ENCODE data around the gene PIGS. TPM values are rescaled to one million over a fixed set of nuclear protein-coding genes. Genes with fewer than 3 reads are reported as not detected.

Gene PIGS
- total RNA-seq, 1 experiment from 2014 or later: 64.2 TPM

- H3K4me2 ChIP-seq: no peak overlapping the region
- H3F3A ChIP-seq (ENCODE audit: insufficient read depth, low read depth): peaks cover 2% of the 10 kb centered on the region; the same call in 1 of the 2 replicates
- peaks cover 5% of the 10 kb centered on the region; the same call in 1 of the 2 replicates for H3K79me2 ChIP-seq (ENCODE audit: low read depth)
- BruUV-seq (replicated peaks): no TSS peak
- H2AFZ ChIP-seq: no peak overlapping the region
- ChIA-PET POLR2A (ENCODE audit: unreplicated experiment) (no interaction called here), CTCF (interaction anchor here (0.7 kb wide), 1 partner anchor 12 kb away, joined by 5 read pairs; no protein-coding TSS in a partner anchor)
- peaks cover 7% of the 10 kb centered on the region; the same call in 1 of the 2 replicates for H3K4me1 ChIP-seq (replicated peaks; ENCODE audit: insufficient read depth)
- no peaks in the 10 kb centered on the region for H3K9me3 ChIP-seq (ENCODE audit: insufficient read depth, low read depth)
- H3K27me3 ChIP-seq (ENCODE audit: insufficient read depth, low read depth): no peaks in the 10 kb centered on the region
- H3K4me3 ChIP-seq: no peak overlapping the region
- no peak overlapping the region for H3K27ac ChIP-seq
- peak; percentile 53 to 73 for DNase-seq
- peaks cover 8% of the 10 kb centered on the region for H4K20me1 ChIP-seq (ENCODE audit: insufficient read depth)
- no peaks in the 10 kb centered on the region for H3K36me3 ChIP-seq (ENCODE audit: low read depth)
- no peak for TF ChIP-seq EZH2 (IDR thresholded peaks at IDR 0.05; ENCODE audit: low read depth)
- peak; percentile 93 for TF ChIP-seq CTCF (conservative IDR thresholded peaks at IDR 0.05)
- intact Hi-C loops (cut with micrococcal nuclease; ENCODE audit: unreplicated experiment): loop anchor here (2.0 kb wide), 1 partner anchor 65 kb away; no protein-coding TSS in a partner anchor
- H3K9me2 ChIP-seq (ENCODE audit: insufficient read depth): no peaks in the 10 kb centered on the region
Observed at GRCh38 chr17:28547623-28548416, 23.5 kb downstream of the PIGS start.

- peaks cover 8% of the 10 kb centered on the region for H4K20me1 ChIP-seq (ENCODE audit: insufficient read depth)
- ChIA-PET CTCF (interaction anchor here (0.7 kb wide), 1 partner anchor 13 kb away, joined by 5 read pairs; no protein-coding TSS in a partner anchor), POLR2A (ENCODE audit: unreplicated experiment) (no interaction called here)
- H3K9me3 ChIP-seq (ENCODE audit: insufficient read depth, low read depth): no peaks in the 10 kb centered on the region
- no peaks in the 10 kb centered on the region for H3K27me3 ChIP-seq (ENCODE audit: insufficient read depth, low read depth)
- H3K4me3 ChIP-seq: no peak overlapping the region
- H3K36me3 ChIP-seq (ENCODE audit: low read depth): no peaks in the 10 kb centered on the region
- 0 out of 2 replicates have a peak, but pooled peaks cover 7% of the 10 kb centered on the region for H3K4me1 ChIP-seq (replicated peaks; ENCODE audit: insufficient read depth)
- no TSS peak for BruUV-seq (replicated peaks)
- H3K4me2 ChIP-seq: no peak overlapping the region
- no peaks in the 10 kb centered on the region for H3K9me2 ChIP-seq (ENCODE audit: insufficient read depth)
- no peak for TF ChIP-seq EZH2 (IDR thresholded peaks at IDR 0.05; ENCODE audit: low read depth)
- TF ChIP-seq CTCF (conservative IDR thresholded peaks at IDR 0.05): no peak
- intact Hi-C loops (cut with micrococcal nuclease; ENCODE audit: unreplicated experiment): no loop called here
- DNase-seq: no peak
- peaks cover 5% of the 10 kb centered on the region; the same call in 1 of the 2 replicates for H3K79me2 ChIP-seq (ENCODE audit: low read depth)
- H2AFZ ChIP-seq: no peak overlapping the region
- no peak overlapping the region for H3K27ac ChIP-seq
- no peaks in the 10 kb centered on the region for H3F3A ChIP-seq (ENCODE audit: insufficient read depth, low read depth)
Observed at GRCh38 chr17:28547096-28547622, 24.2 kb downstream of the PIGS start.

- CTCF ChIA-PET: no interaction called here
- Histone ChIP-seq H3F3A (ENCODE audit: insufficient read depth, low read depth) (peaks cover 5% of the 10 kb centered on the region; the same call in 1 of the 2 replicates), H3K36me3 (ENCODE audit: low read depth) (no peaks in the 10 kb centered on the region), H3K27ac (no peak overlapping the region), H3K4me3 (no peak overlapping the region), H3K9me2 (ENCODE audit: insufficient read depth) (no peaks in the 10 kb centered on the region), H3K79me2 (ENCODE audit: low read depth) (no peaks in the 10 kb centered on the region), H2AFZ (no peak overlapping the region), H3K4me1 (replicated peaks; ENCODE audit: insufficient read depth) (no peaks in the 10 kb centered on the region), H3K27me3 (ENCODE audit: insufficient read depth, low read depth) (no peaks in the 10 kb centered on the region), H3K9me3 (ENCODE audit: insufficient read depth, low read depth) (no peaks in the 10 kb centered on the region), H3K4me2 (no peak overlapping the region), H4K20me1 (ENCODE audit: insufficient read depth) (no peaks in the 10 kb centered on the region; the same call in 1 of the 2 replicates)
- TF ChIP-seq EZH2 (IDR thresholded peaks at IDR 0.05; ENCODE audit: low read depth) (no peak), CTCF (conservative IDR thresholded peaks at IDR 0.05) (no peak)
- intact Hi-C loops (cut with micrococcal nuclease; ENCODE audit: unreplicated experiment): no loop called here
- no peak for DNase-seq
- POLR2A ChIA-PET (ENCODE audit: unreplicated experiment): interaction anchor here (0.7 kb wide), 1 partner anchor 26 kb away, joined by 6 read pairs; no protein-coding TSS in a partner anchor
- no TSS peak for BruUV-seq (replicated peaks)
Observed at GRCh38 chr17:28545787-28546415, 25.4 kb downstream of the PIGS start.

Measured in PC-9 (cell line).